Osteoblast (primary cell): ENCODE measurements around the gene MPPED1. TPM values are rescaled to one million over a fixed set of nuclear protein-coding genes. Genes with fewer than 3 reads are reported as not detected.

Experiments used
- DNase-seq: peaks from one replicate; pipeline ENCODE4 v3.0.0; 2011; ENCODE audit warnings: low spot score, mixed read lengths; ENCODE audit not compliant: insufficient read length; ENCODE audit errors: missing footprints
- H2AFZ ChIP-seq: 2 replicates; pipeline ENCODE4 v1.6.0; 2011; ENCODE audit warnings: mild to moderate bottlenecking, low read length
- H3K27ac ChIP-seq: 2 replicates; pipeline ENCODE4 v1.5.1; 2011; ENCODE audit warnings: mild to moderate bottlenecking, low read depth, low read length, moderate library complexity
- H3K27me3 ChIP-seq: 2 replicates; pipeline ENCODE4 v1.6.0; 2012; ENCODE audit warnings: mild to moderate bottlenecking, control low read depth, inconsistent platforms, low read length, moderate library complexity; ENCODE audit not compliant: insufficient read depth
- H3K36me3 ChIP-seq: 2 replicates; pipeline ENCODE4 v1.5.1; 2011; ENCODE audit warnings: mild to moderate bottlenecking, low read length, control low read depth, moderate library complexity; ENCODE audit not compliant: insufficient read depth
- H3K4me1 ChIP-seq: 2 replicates; pipeline ENCODE4 v1.5.1; 2011; ENCODE audit warnings: mild to moderate bottlenecking, low read length, control low read depth, moderate library complexity; ENCODE audit not compliant: insufficient read depth
- H3K4me2 ChIP-seq: 2 replicates; pipeline ENCODE4 v1.6.0; 2011; ENCODE audit warnings: mild to moderate bottlenecking, low read length; ENCODE audit not compliant: insufficient read depth
- H3K4me3 ChIP-seq: fragments of 200-600 bp; sonication (generic); 3 replicates; pipeline ENCODE4 v1.5.1; 2012; ENCODE audit warnings: mild to moderate bottlenecking, low read length, inconsistent platforms; ENCODE audit not compliant: insufficient read depth
- H3K79me2 ChIP-seq: 2 replicates; pipeline ENCODE4 v1.6.0; 2012; ENCODE audit warnings: mild to moderate bottlenecking, low read length, control low read depth, inconsistent platforms; ENCODE audit not compliant: insufficient read depth
- H3K9me3 ChIP-seq: 2 replicates; pipeline ENCODE4 v1.5.1; 2011; ENCODE audit warnings: low read depth, low read length, control low read depth
- H4K20me1 ChIP-seq: 2 replicates; pipeline ENCODE4 v1.6.0; 2012; ENCODE audit warnings: mild to moderate bottlenecking, low read length, control low read depth; ENCODE audit not compliant: insufficient read depth
- total RNA-seq: library from RNA; depleted of rRNA; stranded (reverse); fragments of >200 nt; gene quantifications from 2 replicates; pipeline ENCODE4 v1.2.3, GENCODE V29; 2012
- TF ChIP-seq, protein P1 (sequence below): IDR thresholded peaks from 2 replicates; pipeline ENCODE4 v1.5.1; 2011; ENCODE audit warnings: mild to moderate bottlenecking, low read depth, low read length, moderate library complexity; ENCODE audit errors: extremely low read depth

The MPPED1 gene
- total RNA-seq, 1 donor, result not detected

GRCh38 chr22:43498856-43499253, 87.0 kb downstream of the MPPED1 start:
- no peaks in the 10 kb centered on the region for H3K4me1 ChIP-seq
- H2AFZ ChIP-seq, result no peak overlapping the region
- no peaks in the 10 kb centered on the region for H3K36me3 ChIP-seq
- no peak overlapping the region for H3K4me2 ChIP-seq
- H3K79me2 ChIP-seq, result no peaks in the 10 kb centered on the region
- H3K27me3 ChIP-seq, result no peaks in the 10 kb centered on the region
- H4K20me1 ChIP-seq, result no peaks in the 10 kb centered on the region
- H3K9me3 ChIP-seq, result no peaks in the 10 kb centered on the region
- no peak overlapping the region for H3K4me3 ChIP-seq
- peak; percentile 65 for DNase-seq
- TF ChIP-seq, protein P1, sequence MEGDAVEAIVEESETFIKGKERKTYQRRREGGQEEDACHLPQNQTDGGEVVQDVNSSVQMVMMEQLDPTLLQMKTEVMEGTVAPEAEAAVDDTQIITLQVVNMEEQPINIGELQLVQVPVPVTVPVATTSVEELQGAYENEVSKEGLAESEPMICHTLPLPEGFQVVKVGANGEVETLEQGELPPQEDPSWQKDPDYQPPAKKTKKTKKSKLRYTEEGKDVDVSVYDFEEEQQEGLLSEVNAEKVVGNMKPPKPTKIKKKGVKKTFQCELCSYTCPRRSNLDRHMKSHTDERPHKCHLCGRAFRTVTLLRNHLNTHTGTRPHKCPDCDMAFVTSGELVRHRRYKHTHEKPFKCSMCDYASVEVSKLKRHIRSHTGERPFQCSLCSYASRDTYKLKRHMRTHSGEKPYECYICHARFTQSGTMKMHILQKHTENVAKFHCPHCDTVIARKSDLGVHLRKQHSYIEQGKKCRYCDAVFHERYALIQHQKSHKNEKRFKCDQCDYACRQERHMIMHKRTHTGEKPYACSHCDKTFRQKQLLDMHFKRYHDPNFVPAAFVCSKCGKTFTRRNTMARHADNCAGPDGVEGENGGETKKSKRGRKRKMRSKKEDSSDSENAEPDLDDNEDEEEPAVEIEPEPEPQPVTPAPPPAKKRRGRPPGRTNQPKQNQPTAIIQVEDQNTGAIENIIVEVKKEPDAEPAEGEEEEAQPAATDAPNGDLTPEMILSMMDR, result no peak
- H3K27ac ChIP-seq, result no peak overlapping the region

GRCh38 chr22:43500792-43501785, 89.3 kb downstream of the MPPED1 start:
- Histone ChIP-seq H3K27ac (no peak overlapping the region), H3K36me3 (no peaks in the 10 kb centered on the region), H3K27me3 (no peaks in the 10 kb centered on the region), H3K4me3 (no peak overlapping the region), H2AFZ (no peak overlapping the region), H4K20me1 (no peaks in the 10 kb centered on the region), H3K4me1 (no peaks in the 10 kb centered on the region), H3K9me3 (peaks cover 3% of the 10 kb centered on the region), H3K4me2 (no peak overlapping the region), H3K79me2 (no peaks in the 10 kb centered on the region)
- TF ChIP-seq, protein P1, result no peak
- peak; percentile 82 for DNase-seq

GRCh38 chr22:43501878-43502277, 90.1 kb downstream of the MPPED1 start:
- TF ChIP-seq, protein P1, result no peak
- peak; percentile 50 for DNase-seq
- Histone ChIP-seq H3K4me2 (no peak overlapping the region), H3K27ac (no peak overlapping the region), H3K4me1 (no peaks in the 10 kb centered on the region), H3K27me3 (no peaks in the 10 kb centered on the region), H3K9me3 (peaks cover 3% of the 10 kb centered on the region), H3K4me3 (no peak overlapping the region), H2AFZ (no peak overlapping the region), H4K20me1 (no peaks in the 10 kb centered on the region), H3K36me3 (no peaks in the 10 kb centered on the region), H3K79me2 (no peaks in the 10 kb centered on the region)

- H3K27ac ChIP-seq, result no peak overlapping the region
These were observed 90.6 kb downstream of the MPPED1 start for GRCh38 chr22:43502306-43502874.

More at GRCh38 chr22:43502306-43502874, 90.6 kb downstream of the MPPED1 start:
- peak; percentile 66 for DNase-seq
- Histone ChIP-seq H3K79me2 (no peaks in the 10 kb centered on the region), H3K36me3 (no peaks in the 10 kb centered on the region), H3K9me3 (peaks cover 3% of the 10 kb centered on the region), H4K20me1 (no peaks in the 10 kb centered on the region), H2AFZ (no peak overlapping the region), H3K4me1 (no peaks in the 10 kb centered on the region), H3K27me3 (no peaks in the 10 kb centered on the region), H3K4me2 (no peak overlapping the region), H3K4me3 (no peak overlapping the region)
- TF ChIP-seq, protein P1, result no peak
